CD4-positive, alpha-beta T cell treated with Interleukin-17A for 1 hour (primary cell): Measurements from ENCODE around the gene INSL6.
"Not testable (repeated sequence)": the region's sequence is repeated elsewhere in the genome, so short reads cannot be mapped to it uniquely, and the experiment has no call there.

Source experiments
- DNase-seq: peaks from one replicate; pipeline ENCODE4 v3.0.0-alpha.2; 2020

The INSL6 gene

GRCh38 chr9:5185220-5185840, at the start of gene INSL6:
TSS of gene INSL6 (minus strand) at chr9:5185639. CDS start at chr9:5185602, 37 bp downstream.
- no peak for DNase-seq

- no peak for DNase-seq
Measured at GRCh38 chr9:5231212-5231611, 45.8 kb upstream of the INSL6 start, which contains the start of gene INSL4. TSS of gene INSL4 (plus strand) at chr9:5231419. CDS start at chr9:5231524, 105 bp downstream.

GRCh38 chr9:5230554-5230953, 45.1 kb upstream of the INSL6 start:
- DNase-seq, result no peak

- DNase-seq, result no peak
Measured at GRCh38 chr9:5205071-5205470, 19.6 kb upstream of the INSL6 start.

GRCh38 chr9:5195463-5195862, 10.0 kb upstream of the INSL6 start:
- DNase-seq, result no peak

GRCh38 chr9:5193345-5193744, 7.9 kb upstream of the INSL6 start:
- DNase-seq, result no peak

- DNase-seq, result no peak
Measured at GRCh38 chr9:5191985-5192384, 6.5 kb upstream of the INSL6 start.

GRCh38 chr9:5188060-5188984, 2.9 kb upstream of the INSL6 start:
- no peak for DNase-seq

- DNase-seq, result peak; percentile 80
Measured at GRCh38 chr9:5186416-5187169, 1.2 kb upstream of the INSL6 start.

- DNase-seq, result no peak
Measured at GRCh38 chr9:5184776-5185175, 663 bp downstream of the INSL6 start.

- not testable (repeated sequence) for DNase-seq
Measured at GRCh38 chr9:5180631-5181030, 4.8 kb downstream of the INSL6 start.

- peak; percentile 34 for DNase-seq
Measured at GRCh38 chr9:5178126-5178805, 7.2 kb downstream of the INSL6 start.

- DNase-seq, result no peak
Measured at GRCh38 chr9:5146241-5146640, 39.2 kb downstream of the INSL6 start.

- DNase-seq, result no peak
Measured at GRCh38 chr9:5144217-5144616, 41.2 kb downstream of the INSL6 start.

- no peak for DNase-seq
Measured at GRCh38 chr9:5140151-5140550, 45.3 kb downstream of the INSL6 start.

- no peak for DNase-seq
Measured at GRCh38 chr9:5122516-5122915, 62.9 kb downstream of the INSL6 start.

GRCh38 chr9:5122116-5122515, 63.3 kb downstream of the INSL6 start:
- no peak for DNase-seq

- no peak for DNase-seq
Measured at GRCh38 chr9:5113994-5114748, 71.3 kb downstream of the INSL6 start.
